Measurements from ENCODE around the gene JMY.

The JMY gene

DNA sequence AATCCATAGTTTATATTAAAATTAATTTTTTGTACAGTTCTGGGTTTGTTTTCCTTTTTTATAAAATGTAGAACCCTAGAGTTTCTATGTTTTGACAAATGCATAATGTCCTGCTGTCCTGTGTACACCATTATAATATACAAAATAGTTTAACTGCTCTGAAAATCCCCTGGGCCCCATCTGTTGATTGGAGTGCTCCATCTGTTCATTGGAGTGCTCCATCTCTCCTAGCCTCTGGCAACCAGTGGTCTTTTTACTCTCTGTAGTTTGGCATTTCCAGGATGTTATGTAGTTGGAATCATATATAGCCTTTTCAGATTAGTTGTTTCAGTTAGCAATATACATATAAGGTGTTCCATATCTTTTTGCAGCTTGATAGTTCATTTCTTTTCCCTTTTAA is 31.2 kb downstream of the JMY start:
- no peak overlapping the region for H2AFZ ChIP-seq (ENCODE audit: low read length)
- H3K27me3 ChIP-seq (replicated peaks; ENCODE audit: insufficient read depth, low read length), result no peaks in the 10 kb centered on the region
- no peak overlapping the region for H3K4me3 ChIP-seq (ENCODE audit: low read length)
- no peaks in the 10 kb centered on the region for H4K20me1 ChIP-seq (ENCODE audit: insufficient read depth, low read length)
- no peaks in the 10 kb centered on the region for H3F3A ChIP-seq (ENCODE audit: insufficient read depth, low read length)
- DNase-seq, result no peak
- no peak overlapping the region for H3K9ac ChIP-seq (ENCODE audit: low read length)
- no peaks in the 10 kb centered on the region for H3K9me2 ChIP-seq (replicated peaks; ENCODE audit: insufficient read depth, low read length)
- H3K27ac ChIP-seq (ENCODE audit: low read length), result no peak overlapping the region
- H3K79me2 ChIP-seq (ENCODE audit: low read length), result peaks cover 44% of the 10 kb centered on the region
- H3K9me3 ChIP-seq (replicated peaks; ENCODE audit: insufficient read depth, low read length), result no peaks in the 10 kb centered on the region
- TF ChIP-seq, protein P1, sequence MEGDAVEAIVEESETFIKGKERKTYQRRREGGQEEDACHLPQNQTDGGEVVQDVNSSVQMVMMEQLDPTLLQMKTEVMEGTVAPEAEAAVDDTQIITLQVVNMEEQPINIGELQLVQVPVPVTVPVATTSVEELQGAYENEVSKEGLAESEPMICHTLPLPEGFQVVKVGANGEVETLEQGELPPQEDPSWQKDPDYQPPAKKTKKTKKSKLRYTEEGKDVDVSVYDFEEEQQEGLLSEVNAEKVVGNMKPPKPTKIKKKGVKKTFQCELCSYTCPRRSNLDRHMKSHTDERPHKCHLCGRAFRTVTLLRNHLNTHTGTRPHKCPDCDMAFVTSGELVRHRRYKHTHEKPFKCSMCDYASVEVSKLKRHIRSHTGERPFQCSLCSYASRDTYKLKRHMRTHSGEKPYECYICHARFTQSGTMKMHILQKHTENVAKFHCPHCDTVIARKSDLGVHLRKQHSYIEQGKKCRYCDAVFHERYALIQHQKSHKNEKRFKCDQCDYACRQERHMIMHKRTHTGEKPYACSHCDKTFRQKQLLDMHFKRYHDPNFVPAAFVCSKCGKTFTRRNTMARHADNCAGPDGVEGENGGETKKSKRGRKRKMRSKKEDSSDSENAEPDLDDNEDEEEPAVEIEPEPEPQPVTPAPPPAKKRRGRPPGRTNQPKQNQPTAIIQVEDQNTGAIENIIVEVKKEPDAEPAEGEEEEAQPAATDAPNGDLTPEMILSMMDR (IDR thresholded peaks at IDR 0.05; ENCODE audit: low read length), result no peak
- TF ChIP-seq EZH2 (optimal IDR thresholded peaks at IDR 0.05; ENCODE audit: low read depth, low read length), result no peak
- TF ChIP-seq EZH2phosphoT487 (IDR thresholded peaks at IDR 0.05; ENCODE audit: low read length), result no peak
- no peaks in the 10 kb centered on the region for H3K36me3 ChIP-seq (replicated peaks; ENCODE audit: insufficient read depth, low read length)
- H3K4me2 ChIP-seq (ENCODE audit: low read depth, low read length), result no peak overlapping the region
- H3K4me1 ChIP-seq (ENCODE audit: low read length), result no peaks in the 10 kb centered on the region

DNA sequence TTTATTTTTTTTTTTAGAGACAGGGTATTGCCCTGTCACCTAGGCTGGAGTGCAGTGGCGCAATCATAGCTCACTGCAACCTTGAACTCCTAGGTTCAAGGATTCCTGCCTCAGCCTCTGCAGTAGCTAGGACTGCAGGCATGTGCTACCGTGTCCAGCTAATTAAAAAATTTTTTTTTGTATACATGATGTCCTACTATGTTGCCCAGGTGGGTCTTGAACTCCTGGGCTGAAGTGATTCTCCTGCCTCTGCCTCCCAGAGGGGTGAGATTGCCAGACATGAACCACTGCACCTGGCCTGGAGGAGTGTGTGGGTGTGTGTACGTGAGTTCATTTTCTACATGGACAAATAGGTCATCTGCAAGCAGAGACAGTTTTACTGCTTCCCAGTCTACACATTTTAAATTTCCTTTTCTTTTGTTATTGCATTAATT is 33.8 kb downstream of the JMY start:
- H3K79me2 ChIP-seq (ENCODE audit: low read length), result peaks cover 36% of the 10 kb centered on the region
- no peak overlapping the region for H3K27ac ChIP-seq (ENCODE audit: low read length)
- H2AFZ ChIP-seq (ENCODE audit: low read length), result no peak overlapping the region

DNA sequence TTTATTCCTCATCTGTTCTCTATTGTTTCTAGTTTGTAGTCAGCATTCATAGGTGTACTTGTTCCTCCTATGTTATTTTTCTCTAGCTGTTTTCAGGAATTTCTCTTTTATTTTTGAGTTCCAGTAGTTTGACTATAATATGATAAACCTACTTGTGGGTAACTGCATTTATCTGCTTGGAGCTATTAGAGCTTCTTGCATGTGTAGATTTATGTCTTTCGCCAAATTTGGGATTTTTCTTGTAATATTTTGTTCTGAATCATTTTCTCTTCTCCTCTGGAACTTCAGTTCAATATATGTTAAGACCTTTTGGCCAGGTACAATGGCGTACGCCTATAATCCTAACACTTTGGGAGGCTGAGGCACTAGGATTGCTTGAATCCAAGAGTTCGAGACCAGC is 37.4 kb downstream of the JMY start:
- no peak overlapping the region for H2AFZ ChIP-seq (ENCODE audit: low read length)
- H3F3A ChIP-seq (ENCODE audit: insufficient read depth, low read length), result no peaks in the 10 kb centered on the region
- H3K36me3 ChIP-seq (replicated peaks; ENCODE audit: insufficient read depth, low read length), result no peaks in the 10 kb centered on the region
- H3K79me2 ChIP-seq (ENCODE audit: low read length), result peaks cover 30% of the 10 kb centered on the region
- no peaks in the 10 kb centered on the region for H3K27me3 ChIP-seq (replicated peaks; ENCODE audit: insufficient read depth, low read length)
- DNase-seq, result no peak
- H3K4me3 ChIP-seq (ENCODE audit: low read length), result no peak overlapping the region
- H3K4me2 ChIP-seq (ENCODE audit: low read depth, low read length), result no peak overlapping the region
- TF ChIP-seq EZH2 (optimal IDR thresholded peaks at IDR 0.05; ENCODE audit: low read depth, low read length) (no peak), EZH2phosphoT487 (IDR thresholded peaks at IDR 0.05; ENCODE audit: low read length) (no peak)
- TF ChIP-seq, protein P1 (IDR thresholded peaks at IDR 0.05; ENCODE audit: low read length), result no peak
- peaks cover 7% of the 10 kb centered on the region; the same call in 1 of the 2 replicates for H3K4me1 ChIP-seq (ENCODE audit: low read length)
- no peaks in the 10 kb centered on the region for H4K20me1 ChIP-seq (ENCODE audit: insufficient read depth, low read length)
- no peak overlapping the region for H3K9ac ChIP-seq (ENCODE audit: low read length)
- no peaks in the 10 kb centered on the region for H3K9me2 ChIP-seq (replicated peaks; ENCODE audit: insufficient read depth, low read length)
- no peak overlapping the region for H3K27ac ChIP-seq (ENCODE audit: low read length)
- no peaks in the 10 kb centered on the region for H3K9me3 ChIP-seq (replicated peaks; ENCODE audit: insufficient read depth, low read length)

More for the DNA sequence above, 33.8 kb downstream of the JMY start:
- H3K4me1 ChIP-seq (ENCODE audit: low read length), result no peaks in the 10 kb centered on the region
- no peak overlapping the region for H3K4me2 ChIP-seq (ENCODE audit: low read depth, low read length)
- H3K36me3 ChIP-seq (replicated peaks; ENCODE audit: insufficient read depth, low read length), result no peaks in the 10 kb centered on the region
- no peaks in the 10 kb centered on the region for H3K9me2 ChIP-seq (replicated peaks; ENCODE audit: insufficient read depth, low read length)
- H3K9me3 ChIP-seq (replicated peaks; ENCODE audit: insufficient read depth, low read length), result no peaks in the 10 kb centered on the region
- H3K27me3 ChIP-seq (replicated peaks; ENCODE audit: insufficient read depth, low read length), result no peaks in the 10 kb centered on the region
- H3F3A ChIP-seq (ENCODE audit: insufficient read depth, low read length), result no peaks in the 10 kb centered on the region
- no peak for DNase-seq
- no peak for TF ChIP-seq EZH2phosphoT487 (IDR thresholded peaks at IDR 0.05; ENCODE audit: low read length)
- TF ChIP-seq, protein P1 (IDR thresholded peaks at IDR 0.05; ENCODE audit: low read length), result no peak
- no peak for TF ChIP-seq EZH2 (optimal IDR thresholded peaks at IDR 0.05; ENCODE audit: low read depth, low read length)
- H4K20me1 ChIP-seq (ENCODE audit: insufficient read depth, low read length), result no peaks in the 10 kb centered on the region
- H3K9ac ChIP-seq (ENCODE audit: low read length), result no peak overlapping the region
- no peak overlapping the region for H3K4me3 ChIP-seq (ENCODE audit: low read length)

Data from MM.1S (cell line).